ENCODE measurements around the gene BCL2A1.
"Not testable (repeated sequence)": the region's sequence is repeated elsewhere in the genome, so short reads cannot be mapped to it uniquely, and the experiment has no call there.

BCL2A1 gene

GRCh38 chr15:80011596-80011995 lies 40.6 kb upstream of the BCL2A1 start:
- TF ChIP-seq CTCF (IDR thresholded peaks at IDR 0.05): no peak
- TF ChIP-seq ZFX (IDR thresholded peaks at IDR 0.05; ENCODE audit: borderline replicate concordance): no peak
- no peak overlapping the region for H3K27ac ChIP-seq

- not testable (repeated sequence) for H3K27ac ChIP-seq
These were observed 40.1 kb upstream of the BCL2A1 start for GRCh38 chr15:80011041-80011523.

GRCh38 chr15:80010131-80010673 lies 39.2 kb upstream of the BCL2A1 start:
- TF ChIP-seq ZFX (IDR thresholded peaks at IDR 0.05; ENCODE audit: borderline replicate concordance) (no peak), CTCF (IDR thresholded peaks at IDR 0.05) (no peak)
- no peak overlapping the region for H3K27ac ChIP-seq

- H3K27ac ChIP-seq: no peak overlapping the region
These were observed 36.5 kb upstream of the BCL2A1 start for GRCh38 chr15:80007532-80007931.

GRCh38 chr15:80006946-80007345 lies 36.0 kb upstream of the BCL2A1 start:
- H3K27ac ChIP-seq: no peak overlapping the region
- TF ChIP-seq CTCF (IDR thresholded peaks at IDR 0.05): no peak
- TF ChIP-seq ZFX (IDR thresholded peaks at IDR 0.05; ENCODE audit: borderline replicate concordance): no peak

More at GRCh38 chr15:80007532-80007931, 36.5 kb upstream of the BCL2A1 start:
- TF ChIP-seq CTCF (IDR thresholded peaks at IDR 0.05) (no peak), ZFX (IDR thresholded peaks at IDR 0.05; ENCODE audit: borderline replicate concordance) (no peak)

- TF ChIP-seq ZFX (IDR thresholded peaks at IDR 0.05; ENCODE audit: borderline replicate concordance) (no peak), CTCF (IDR thresholded peaks at IDR 0.05) (no peak)
- H3K27ac ChIP-seq: no peak overlapping the region
These were observed 33.0 kb upstream of the BCL2A1 start for GRCh38 chr15:80003934-80004472.

- no peak overlapping the region for H3K27ac ChIP-seq
- TF ChIP-seq CTCF (IDR thresholded peaks at IDR 0.05) (no peak), ZFX (IDR thresholded peaks at IDR 0.05; ENCODE audit: borderline replicate concordance) (no peak)
These were observed 32.2 kb upstream of the BCL2A1 start for GRCh38 chr15:80003171-80003570.

- H3K27ac ChIP-seq: no peak overlapping the region
- TF ChIP-seq ZFX (IDR thresholded peaks at IDR 0.05; ENCODE audit: borderline replicate concordance) (no peak), CTCF (IDR thresholded peaks at IDR 0.05) (no peak)
These were observed 31.3 kb upstream of the BCL2A1 start for GRCh38 chr15:80002267-80002666.

All from 22Rv1 (cell line).